ENCODE data around the gene CGB7. TPM values are rescaled to one million over a fixed set of nuclear protein-coding genes. Genes with fewer than 3 reads are reported as not detected.
A peak's percentile ranks its signal among the peaks of the same experiment; 100 is the strongest.
"Not testable (repeated sequence)": the region's sequence is repeated elsewhere in the genome, so short reads cannot be mapped to it uniquely, and the experiment has no call there.

CGB7 gene
- total and polyA plus RNA-seq, 12 donors = 0.13 to 0.97 (median 0.21) TPM; not detected in 8

- DNase-seq = peak in 3 of 7 donors; percentile 24 to 56 (median 54)
- H3K27ac ChIP-seq; intact Hi-C loops (cut with DNase I); H3K9me3 ChIP-seq (replicated peaks in 1 of 3); H3K27me3 ChIP-seq; H3K36me3 ChIP-seq (replicated peaks in 1 of 2); H3K4me3 ChIP-seq; H3K4me1 ChIP-seq (replicated peaks in 1 of 2): not testable (repeated sequence)
- peak in 3 of 6 experiments; percentile 6 to 51 (median 20) for TF ChIP-seq CTCF (IDR thresholded peaks at IDR 0.05)
- 20 to 33% (median 23%) methylated on average over 27 to 28 of the region's 28 CpGs for WGBS, 4 donors
Observed at GRCh38 chr19:49031642-49032301, 25.8 kb downstream of the CGB7 start, which contains the start of gene CGB2. Gene CGB2 (plus strand): TSS chr19:49031890. CDS start chr19:49032096, 206 bp downstream.

GRCh38 chr19:49030323-49030722 is 27.2 kb downstream of the CGB7 start:
- H3K4me1 ChIP-seq (replicated peaks in 1 of 2); H3K36me3 ChIP-seq (replicated peaks in 1 of 2); H3K27ac ChIP-seq; H3K27me3 ChIP-seq; H3K4me3 ChIP-seq; DNase-seq; H3K9me3 ChIP-seq (replicated peaks in 1 of 3); intact Hi-C loops (cut with DNase I): not testable (repeated sequence)
- 93 to 100% (median 94%) methylated on average over 1 to 6 of the region's 8 CpGs for WGBS, 4 donors

DNA sequence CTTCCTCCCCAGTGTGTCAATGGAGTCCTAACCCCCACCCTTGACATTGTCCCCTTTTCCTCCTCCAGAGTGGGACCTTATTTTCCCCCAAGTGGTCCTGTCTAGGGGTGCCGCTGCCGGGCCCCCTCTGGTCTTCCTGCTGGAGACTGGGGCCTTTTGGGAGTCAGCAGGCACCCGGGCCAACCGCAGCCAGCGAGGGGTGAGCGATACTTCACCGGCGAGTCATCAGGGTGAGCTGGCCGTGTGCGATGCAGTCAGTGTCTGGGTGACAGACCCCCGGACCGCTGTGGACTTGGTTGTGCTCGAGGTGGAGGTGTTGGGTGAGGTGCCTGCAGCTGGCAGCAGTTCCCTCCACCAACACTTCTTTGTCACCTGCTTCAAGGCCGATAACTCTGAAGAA is 27.8 kb downstream of the CGB7 start:
- H3K4me1 ChIP-seq (replicated peaks in 1 of 2); H3K4me3 ChIP-seq; H3K36me3 ChIP-seq (replicated peaks in 1 of 2); H3K9me3 ChIP-seq (replicated peaks in 1 of 3); DNase-seq; H3K27ac ChIP-seq; intact Hi-C loops (cut with DNase I); H3K27me3 ChIP-seq: not testable (repeated sequence)
- 81 to 93% (median 84%) methylated on average over 3 to 14 of the region's 14 CpGs for WGBS, 4 donors

DNA sequence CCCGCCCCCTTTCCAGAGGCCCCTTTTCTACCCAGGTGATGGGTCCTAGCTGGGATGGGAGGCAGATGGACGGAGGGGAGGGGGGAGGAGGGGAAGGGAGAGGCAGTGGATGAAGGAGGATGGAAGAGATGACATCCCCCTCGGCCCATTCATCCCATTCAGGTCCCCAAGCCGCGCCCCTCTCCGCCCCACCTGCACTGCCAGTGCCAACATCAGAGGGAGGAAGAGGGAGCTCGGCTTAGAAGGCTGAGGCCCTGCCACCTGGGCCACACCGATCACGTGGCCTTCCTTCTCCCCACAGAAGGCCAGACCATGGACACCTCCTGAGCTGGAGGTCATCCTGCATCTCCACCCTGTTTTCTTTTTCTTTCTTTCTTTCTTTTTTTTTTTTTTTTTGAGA is 28.9 kb downstream of the CGB7 start:
- DNase-seq; H3K9me3 ChIP-seq (replicated peaks in 1 of 3); H3K27ac ChIP-seq; H3K4me3 ChIP-seq; H3K36me3 ChIP-seq (replicated peaks in 1 of 2); H3K4me1 ChIP-seq (replicated peaks in 1 of 2); intact Hi-C loops (cut with DNase I); H3K27me3 ChIP-seq: not testable (repeated sequence)
- 58 to 83% (median 80%) methylated on average over 2 to 9 of the region's 9 CpGs for WGBS, 4 donors

DNA sequence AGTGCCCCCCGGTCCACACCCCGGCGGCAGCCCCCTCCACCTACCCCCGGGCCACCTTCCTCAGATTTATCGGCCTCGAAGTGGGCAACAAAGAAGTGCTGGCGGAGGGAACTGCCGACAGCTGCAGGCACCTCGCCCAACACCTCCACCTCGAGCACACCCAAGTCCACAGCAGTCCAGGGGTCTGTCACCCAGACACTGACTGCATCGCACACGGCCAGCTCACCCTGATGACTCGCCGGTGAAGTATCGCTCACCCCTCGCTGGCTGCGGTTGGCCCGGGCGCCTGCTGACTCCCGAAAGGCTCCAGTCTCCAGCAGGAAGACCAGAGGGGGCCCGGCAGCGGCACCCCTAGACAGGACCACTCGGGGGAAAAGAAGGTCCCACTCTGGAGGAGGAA is 31.9 kb downstream of the CGB7 start:
- H3K36me3 ChIP-seq (replicated peaks in 1 of 2); intact Hi-C loops (cut with DNase I); H3K4me1 ChIP-seq (replicated peaks in 1 of 2); H3K27ac ChIP-seq; DNase-seq; H3K27me3 ChIP-seq; H3K9me3 ChIP-seq (replicated peaks in 1 of 3); H3K4me3 ChIP-seq: not testable (repeated sequence)
- WGBS, 4 donors = 76 to 82% (median 77%) methylated on average over 10 to 23 of the region's 23 CpGs; no CpG with 5 or more reads in 1 of the 4 donors

DNA sequence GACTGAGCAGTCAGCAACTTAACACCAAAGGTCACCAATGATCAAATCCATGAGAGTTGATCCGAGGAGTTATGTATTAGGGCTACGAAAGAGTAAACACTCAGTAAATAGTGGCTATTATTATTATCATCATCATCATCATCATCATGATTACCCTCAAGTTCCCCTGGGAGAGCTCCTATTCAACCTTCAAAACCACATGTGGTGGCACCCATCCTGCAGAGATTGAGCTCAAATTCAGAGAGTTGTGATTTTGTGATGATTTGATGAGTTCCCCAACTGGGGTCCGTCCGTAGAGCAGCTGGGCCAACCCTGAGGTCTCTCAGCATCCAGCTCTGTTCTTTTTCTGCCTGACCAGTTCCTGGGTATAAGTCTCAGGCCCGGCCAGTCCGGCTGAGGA is 32.5 kb downstream of the CGB7 start:
- H3K4me3 ChIP-seq; H3K9me3 ChIP-seq (replicated peaks in 1 of 3); DNase-seq; H3K27ac ChIP-seq; intact Hi-C loops (cut with DNase I); H3K27me3 ChIP-seq; H3K36me3 ChIP-seq (replicated peaks in 1 of 2); H3K4me1 ChIP-seq (replicated peaks in 1 of 2): not testable (repeated sequence)
- WGBS, 4 donors = 74 to 91% (median 78%) methylated on average over 4 of the region's 6 CpGs

DNA sequence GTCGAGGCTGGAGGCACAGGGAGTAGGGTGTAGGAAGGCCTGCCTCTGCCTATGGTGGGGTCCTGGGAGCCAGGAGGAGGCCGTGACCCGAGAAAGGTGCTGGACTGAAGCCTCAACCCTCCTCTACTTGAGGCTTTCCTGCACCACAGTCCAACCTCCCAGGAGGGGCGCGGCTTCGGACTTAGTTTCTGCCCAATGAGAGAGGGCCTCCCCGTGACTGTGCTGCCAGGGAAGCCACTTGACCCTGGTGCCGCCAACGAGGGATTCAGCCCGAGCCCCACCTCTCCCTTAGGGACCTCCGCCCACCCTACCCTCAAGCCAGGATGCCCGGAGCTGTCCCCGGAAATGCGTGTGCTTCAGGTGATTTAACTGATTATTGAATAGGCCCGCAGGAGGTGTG is 33.3 kb downstream of the CGB7 start, which contains the start of gene CGB3:
Gene CGB3, minus strand, starts transcription at position 101 of the 400 bp plus-strand sequence. CDS start 362 bp downstream, outside the sequence.
- H3K9me3 ChIP-seq (replicated peaks in 1 of 3); H3K27me3 ChIP-seq; H3K27ac ChIP-seq; H3K4me3 ChIP-seq; intact Hi-C loops (cut with DNase I); H3K4me1 ChIP-seq (replicated peaks in 1 of 2); H3K36me3 ChIP-seq (replicated peaks in 1 of 2); DNase-seq: not testable (repeated sequence)
- 74 to 75% methylated on average over 10 of the region's 15 CpGs; no CpG with 5 or more reads in 2 of the 4 donors for WGBS, 4 donors

Data from adrenal gland (tissue), 12 donors.